Stromal cell of bone marrow (primary cell): Measurements from ENCODE around the gene XKR3.
A peak's percentile ranks its signal among the peaks of the same experiment; 100 is the strongest.
"Not testable (repeated sequence)": the region's sequence is repeated elsewhere in the genome, so short reads cannot be mapped to it uniquely, and the experiment has no call there.

Experiments used
- DNase-seq: peaks from one replicate; pipeline ENCODE4 v3.0.0-alpha.2; 2012; ENCODE audit warnings: low read depth

Gene XKR3

DNA sequence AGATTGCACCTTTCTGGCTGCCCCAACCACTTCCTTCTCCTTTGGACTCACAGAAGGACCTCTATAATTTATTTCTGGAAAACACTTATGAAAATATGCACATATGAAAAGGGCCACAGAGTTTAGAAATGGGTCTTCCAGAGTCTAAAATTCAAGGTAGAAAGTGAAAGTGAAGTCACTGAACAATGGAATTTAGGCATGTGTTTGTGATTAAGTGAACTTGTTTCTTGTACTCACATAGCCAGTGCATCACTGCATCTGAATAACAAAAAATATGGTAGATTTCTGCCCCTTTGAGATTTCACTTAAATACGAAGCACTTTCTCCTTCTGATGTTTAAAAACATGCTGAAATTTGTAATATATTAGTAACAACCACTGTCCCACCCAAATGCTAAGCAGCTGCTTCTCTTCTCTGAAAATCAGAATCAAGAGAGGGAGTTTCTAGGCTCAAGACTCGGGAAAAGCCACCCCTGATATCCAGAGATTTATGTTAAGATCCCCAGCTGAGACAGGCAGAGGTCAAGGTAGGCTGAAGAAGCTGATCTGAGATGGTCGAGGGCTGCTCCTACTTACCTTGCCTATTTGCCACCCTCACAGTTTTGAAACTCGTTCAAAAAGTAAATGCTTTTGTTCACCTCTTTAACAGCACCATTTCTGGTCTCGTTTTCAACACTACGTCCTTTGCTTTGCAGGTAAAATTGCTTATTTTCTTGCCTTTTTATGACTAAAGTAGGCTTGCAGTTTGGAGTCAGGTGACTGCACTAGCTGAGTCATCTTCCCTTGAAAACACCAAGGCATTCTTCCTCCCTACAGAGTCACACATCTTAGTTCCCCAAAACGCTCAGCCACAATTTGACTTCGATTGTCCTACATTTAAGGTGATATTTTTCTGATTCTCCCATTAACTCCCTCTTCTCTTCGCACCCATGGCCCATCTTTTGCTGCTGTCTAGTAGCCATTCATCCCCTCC, at the start of gene XKR3:
TSS of gene XKR3 (minus strand) at position 696 of the 972 bp plus-strand sequence. CDS start 17,338 bp downstream, outside the sequence.
- no peak for DNase-seq

DNA sequence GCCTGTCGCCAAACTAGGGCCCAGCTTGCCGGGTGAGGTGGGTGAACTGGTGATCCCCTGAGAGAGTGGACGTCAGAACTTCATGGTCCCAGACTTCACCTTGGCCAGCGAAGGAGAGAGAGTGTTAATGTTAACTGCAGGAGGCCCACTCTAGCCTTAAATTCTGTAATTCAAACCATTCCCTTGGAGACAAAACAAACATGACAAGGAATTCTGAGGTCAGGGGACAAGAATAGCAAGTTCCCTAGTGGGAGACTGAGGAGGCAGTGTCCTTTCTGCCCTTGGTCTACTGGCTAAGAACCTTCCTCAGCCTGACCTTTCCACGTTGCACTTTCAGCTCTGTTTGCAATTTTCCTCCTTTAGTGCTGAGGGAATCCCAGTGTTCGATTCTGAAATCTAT, 44.4 kb upstream of the XKR3 start:
- DNase-seq, result not testable (repeated sequence)

DNA sequence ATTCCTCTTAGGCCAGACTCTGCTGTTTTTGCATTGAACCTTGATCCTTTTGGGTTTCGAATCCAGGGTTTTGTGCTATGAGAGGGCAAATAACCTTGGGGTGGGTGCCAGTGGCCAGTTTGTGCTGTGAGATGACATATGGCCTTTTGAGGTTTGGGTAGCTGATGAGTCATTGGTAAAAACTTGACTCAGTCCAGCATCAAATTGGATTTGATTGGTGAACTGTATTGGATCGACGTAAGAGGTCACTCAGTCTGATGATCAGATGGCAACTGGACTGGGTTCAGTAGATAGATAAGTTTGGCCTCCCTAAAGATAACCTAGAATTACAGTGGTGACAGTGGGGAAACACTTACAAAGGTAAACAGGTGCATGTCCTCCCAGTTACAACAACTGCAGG, 41.0 kb upstream of the XKR3 start:
- peak; percentile 20 for DNase-seq

- DNase-seq, result not testable (repeated sequence)
These were observed 31.6 kb upstream of the XKR3 start for GRCh38 chr22:16856851-16857250.

- DNase-seq, result no peak
These were observed 29.4 kb upstream of the XKR3 start for GRCh38 chr22:16854631-16855030.

DNA sequence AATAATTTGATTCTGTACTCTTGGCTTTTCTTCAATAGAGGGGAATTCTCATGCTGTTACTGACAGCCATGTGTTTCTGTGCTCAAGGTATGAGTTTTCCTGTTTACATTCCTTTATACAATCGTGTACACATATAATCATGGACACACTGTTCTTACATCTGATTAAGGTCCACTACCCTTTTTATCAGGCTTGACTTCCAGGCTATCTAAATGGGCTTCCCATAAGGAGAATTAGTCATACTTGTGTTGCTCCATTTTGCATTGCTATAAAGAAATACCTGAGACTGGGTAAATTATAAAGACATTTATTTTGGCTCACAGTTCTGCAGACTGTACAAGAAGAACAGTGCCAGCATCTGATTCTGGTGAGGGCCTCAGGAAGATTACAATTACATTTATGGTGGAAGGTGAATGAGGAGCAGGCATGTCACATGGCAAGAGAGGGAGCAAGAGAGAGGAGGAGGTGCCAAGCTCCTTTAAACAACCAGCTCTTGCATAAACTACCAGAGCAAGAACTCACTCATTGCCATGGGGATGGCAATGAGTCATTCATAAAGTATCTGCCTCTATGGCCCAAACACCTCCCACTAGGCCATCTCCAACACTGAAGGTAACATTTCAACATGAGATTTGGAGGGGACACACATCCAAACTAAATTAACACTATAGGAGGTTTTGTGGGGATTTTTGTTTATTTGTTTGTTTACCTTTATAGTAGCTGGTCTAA, 26.2 kb upstream of the XKR3 start:
- DNase-seq, result peak; percentile 6

DNA sequence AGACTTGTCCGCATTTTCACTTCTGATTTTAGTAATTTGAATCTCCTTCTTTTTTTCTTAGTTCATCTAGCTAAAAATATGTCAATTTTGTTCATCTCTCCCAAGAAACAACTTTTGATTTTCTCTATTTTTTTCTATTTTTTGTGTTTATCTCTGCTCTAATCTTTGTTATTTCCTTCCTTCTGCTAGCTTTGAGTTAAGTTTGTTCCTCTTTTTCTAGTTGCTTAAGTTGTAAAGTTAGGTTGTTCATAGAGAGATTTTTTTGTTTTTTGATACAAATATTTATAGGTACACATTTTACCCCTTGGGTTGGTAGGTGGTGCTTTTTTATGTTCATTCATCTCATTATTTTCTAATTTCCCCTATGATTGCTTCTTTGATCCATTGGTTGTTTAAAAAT, 22.1 kb upstream of the XKR3 start:
- DNase-seq, result no peak

DNA sequence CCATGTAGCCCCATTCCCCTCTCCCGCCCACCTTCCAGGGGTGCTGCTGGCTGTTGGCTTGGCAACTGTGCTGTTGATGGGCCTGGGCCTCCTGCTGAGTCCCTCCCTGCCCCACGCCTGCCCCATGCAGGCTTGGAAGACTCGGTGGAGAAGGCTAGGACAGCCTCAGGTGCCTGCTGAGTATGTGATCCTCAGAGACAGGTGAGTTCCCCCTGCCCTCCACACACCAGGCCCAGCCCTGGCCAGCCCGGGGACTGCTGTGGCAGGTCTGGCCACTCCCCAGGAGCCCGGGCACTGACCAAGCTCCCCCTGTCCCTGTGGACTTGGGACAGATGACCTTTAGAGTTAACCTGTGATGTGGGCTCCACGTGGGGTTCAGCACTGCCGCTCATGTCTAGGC, 20.7 kb upstream of the XKR3 start:
- DNase-seq, result no peak

GRCh38 chr22:16845465-16845864, 20.3 kb upstream of the XKR3 start:
- no peak for DNase-seq

GRCh38 chr22:16844529-16844928, 19.3 kb upstream of the XKR3 start:
- no peak for DNase-seq

DNA sequence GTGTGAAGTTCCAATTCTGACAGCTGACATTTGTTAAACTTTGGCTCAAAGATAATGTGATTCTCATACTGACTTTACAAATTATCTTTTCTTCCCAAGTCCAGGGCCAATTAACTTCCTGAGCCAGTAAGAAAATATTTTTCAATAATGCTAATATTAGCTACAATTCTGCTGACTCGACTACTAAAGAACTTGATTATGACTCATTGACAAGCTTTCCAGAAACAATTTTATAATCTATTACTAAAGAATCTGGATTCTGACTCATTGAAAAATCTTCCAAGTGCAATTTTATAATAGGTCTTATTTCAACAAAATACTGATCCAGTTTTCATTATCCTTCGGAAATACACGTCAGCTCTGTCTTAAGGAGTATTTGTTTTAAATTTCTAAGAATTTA, 12.9 kb upstream of the XKR3 start:
- peak; percentile 25 for DNase-seq

- DNase-seq, result no peak
These were observed 9.8 kb upstream of the XKR3 start for GRCh38 chr22:16834971-16835370.

DNA sequence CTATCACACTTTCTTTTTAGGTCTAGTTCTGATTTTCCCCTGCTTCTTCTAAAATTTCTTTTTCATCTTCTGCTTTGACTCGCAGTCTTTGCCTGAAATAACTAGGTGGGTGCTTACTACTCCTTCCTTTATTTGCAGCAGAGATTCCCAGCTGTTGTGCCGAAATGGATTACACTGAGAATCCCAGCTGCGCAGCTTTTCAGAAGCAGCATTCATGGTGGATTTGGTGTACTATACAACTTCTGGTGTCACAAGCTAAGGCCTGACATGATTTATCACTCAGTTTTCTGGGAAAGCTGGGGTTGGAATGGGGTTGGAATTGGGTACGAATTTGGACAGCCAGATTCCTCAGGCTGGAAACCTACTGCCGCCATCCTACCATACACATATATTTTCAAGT, 6.0 kb upstream of the XKR3 start:
- DNase-seq, result no peak

DNA sequence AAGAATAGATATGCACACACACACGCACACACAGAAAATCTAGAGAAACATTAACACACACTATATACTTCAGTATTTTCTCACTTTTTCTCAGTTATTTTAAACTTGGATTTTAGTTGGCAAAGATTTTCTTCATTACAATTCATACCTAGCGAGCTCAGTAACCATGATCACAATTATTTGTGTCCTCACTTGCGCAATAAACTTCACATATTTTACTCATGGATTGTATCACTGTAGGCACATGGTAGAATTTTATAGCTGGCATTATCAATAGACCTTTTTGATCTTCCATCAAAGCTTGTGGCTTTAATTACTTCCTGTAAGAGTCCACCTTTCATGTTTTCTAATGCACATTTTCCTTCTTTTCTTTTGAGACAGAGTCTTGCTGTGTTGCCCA, 4.8 kb upstream of the XKR3 start:
- no peak for DNase-seq

DNA sequence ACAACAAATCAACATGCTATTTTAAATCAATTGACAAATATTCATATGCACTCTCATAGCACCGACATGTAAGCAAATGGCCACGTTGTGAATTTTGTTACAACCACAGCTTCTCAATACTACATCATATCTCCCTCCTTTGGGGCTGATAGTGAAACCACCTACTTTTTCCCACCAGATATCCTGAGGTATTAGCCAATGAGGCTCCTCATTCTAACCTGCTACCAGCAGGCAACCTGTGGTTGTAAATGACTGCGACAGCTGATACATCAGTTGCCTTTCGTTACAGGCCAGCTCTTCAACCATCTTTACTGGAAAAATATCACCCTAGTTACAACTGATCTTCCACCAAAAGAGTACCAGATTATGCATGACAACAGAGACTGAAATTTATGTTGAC, 3.7 kb upstream of the XKR3 start:
- no peak for DNase-seq

- no peak for DNase-seq
These were observed 2.3 kb upstream of the XKR3 start for GRCh38 chr22:16827506-16827905.

GRCh38 chr22:16819249-16819648, 6.0 kb downstream of the XKR3 start:
- DNase-seq, result peak; percentile 14

- no peak for DNase-seq
These were observed 6.7 kb downstream of the XKR3 start for GRCh38 chr22:16818538-16818937.

DNA sequence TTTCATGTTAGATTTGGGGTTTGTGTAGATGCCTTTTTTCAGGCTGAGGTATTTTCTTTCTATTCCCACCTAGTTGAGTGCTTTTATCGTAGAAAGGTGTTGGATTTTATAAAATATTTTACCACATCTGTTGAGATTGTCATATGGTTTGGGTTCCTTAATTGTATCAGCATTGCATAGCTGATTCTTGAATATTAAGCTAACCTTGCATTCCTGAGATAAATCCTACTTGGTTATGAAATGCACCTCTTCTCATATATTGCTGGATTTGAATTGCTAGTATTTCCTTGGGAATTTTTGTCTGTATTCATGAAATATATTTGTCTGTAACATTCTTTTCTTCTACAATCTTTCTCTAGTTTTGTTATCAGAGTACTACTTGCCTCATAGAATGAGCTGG, 10.1 kb downstream of the XKR3 start:
- DNase-seq, result no peak

DNA sequence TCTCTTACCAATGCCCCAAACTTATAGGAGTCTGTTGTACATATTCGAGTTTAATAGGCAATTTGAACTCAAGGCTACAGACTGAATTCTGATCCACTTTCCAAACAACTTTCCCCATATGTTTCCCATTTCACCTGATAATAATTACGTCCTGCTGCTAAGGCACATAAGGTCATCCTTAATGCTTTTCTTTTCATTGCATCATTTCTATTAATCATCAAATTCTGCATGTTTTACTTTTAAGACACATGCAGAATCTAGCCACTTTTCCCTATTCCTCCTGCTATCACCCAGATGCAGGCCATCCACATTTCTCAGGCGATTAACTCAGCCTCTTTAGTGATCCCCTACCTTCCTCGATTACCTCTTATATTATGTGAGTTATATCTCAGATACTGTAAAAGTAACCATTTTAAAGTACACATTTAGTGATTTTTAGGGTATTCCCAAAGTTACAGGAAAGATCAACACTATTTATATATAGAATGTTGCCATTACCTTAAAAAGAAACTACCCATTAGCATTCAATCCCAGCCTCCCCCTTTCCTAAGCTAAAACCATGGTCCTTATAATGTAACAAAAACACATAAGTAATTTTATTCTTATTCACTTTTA, 14.9 kb downstream of the XKR3 start:
- no peak for DNase-seq

DNA sequence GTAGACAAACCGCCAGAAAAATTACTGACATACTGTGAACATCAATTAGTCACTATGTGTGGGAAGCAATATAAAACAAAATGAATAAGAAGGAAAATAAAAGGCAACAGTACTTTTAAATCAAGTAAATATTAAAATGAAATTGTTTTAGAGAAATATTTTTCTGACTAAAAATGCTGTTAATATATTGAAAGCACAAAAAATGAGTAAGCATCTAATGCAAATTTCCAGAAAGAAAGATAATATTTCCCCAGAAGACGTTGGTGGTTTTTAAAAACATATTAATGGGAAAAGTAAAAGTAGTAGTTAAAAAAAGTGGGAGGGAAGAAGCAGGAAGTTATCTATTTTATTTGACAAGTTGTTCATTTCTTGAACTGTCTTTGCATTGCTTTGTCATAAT, 16.5 kb downstream of the XKR3 start:
- no peak for DNase-seq

- DNase-seq, result no peak
These were observed 18.1 kb downstream of the XKR3 start for GRCh38 chr22:16807109-16807508.

- no peak for DNase-seq
These were observed 18.8 kb downstream of the XKR3 start for GRCh38 chr22:16806401-16806800.
